Lower lobe of right lung (tissue), 2 donors: ENCODE results near the gene TNFRSF4. TPM values are rescaled to one million over a fixed set of nuclear protein-coding genes. Genes with fewer than 3 reads are reported as not detected.

Source experiments
- ATAC-seq, 2 donors: fragments of 200-7000 bp; cut with Tn5 transposase; one replicate each; pipeline ENCODE4 v1.9.1; 2020 to 2022; ENCODE audit warnings: mild to moderate bottlenecking in 2 of 2, moderate library complexity in 2 of 2
- DNase-seq: peaks from one replicate; pipeline ENCODE4 v3.0.0-alpha.2; 2020
- H3K27ac ChIP-seq: fragments of 200-600 bp; one replicate; pipeline ENCODE4 v1.8.0; 2022
- H3K27me3 ChIP-seq: fragments of 200-600 bp; one replicate; pipeline ENCODE4 v1.8.0; 2022; ENCODE audit warnings: low read depth
- H3K36me3 ChIP-seq: fragments of 200-600 bp; one replicate; pipeline ENCODE4 v1.8.0; 2022; ENCODE audit warnings: mild to moderate bottlenecking
- H3K4me1 ChIP-seq: fragments of 200-600 bp; one replicate; pipeline ENCODE4 v1.8.0; 2022
- H3K4me3 ChIP-seq: fragments of 200-600 bp; one replicate; pipeline ENCODE4 v1.8.0; 2022; ENCODE audit warnings: mild to moderate bottlenecking
- H3K9me3 ChIP-seq: fragments of 200-600 bp; one replicate; pipeline ENCODE4 v1.8.0; 2022
- intact Hi-C: fragments of 100-400 bp; cut with DNase I; formaldehyde crosslinking; loops from one replicate; pipeline ENCODE4 v1.11.0; 2022
- total RNA-seq: library from RNA; stranded (reverse); fragmentation: NEBNext Ultra II Directional; extraction: Animal tissue kit (Norgen Biotek cat#: 25700); gene quantifications from one replicate; pipeline ENCODE4 v1.2.1, GENCODE V29; 2021
- TF ChIP-seq, protein P1 (sequence below): fragments of 200-600 bp; IDR thresholded peaks from one replicate; pipeline ENCODE4 v1.8.0; 2022; ENCODE audit warnings: antibody characterized with exemption, mild to moderate bottlenecking
- donor health status: DM: no; HTN: yes; CAD: no; lungs with severe emphysema.

TNFRSF4 gene
- total RNA-seq, 1 donor from 2014 or later, result 3.0 TPM

DNA sequence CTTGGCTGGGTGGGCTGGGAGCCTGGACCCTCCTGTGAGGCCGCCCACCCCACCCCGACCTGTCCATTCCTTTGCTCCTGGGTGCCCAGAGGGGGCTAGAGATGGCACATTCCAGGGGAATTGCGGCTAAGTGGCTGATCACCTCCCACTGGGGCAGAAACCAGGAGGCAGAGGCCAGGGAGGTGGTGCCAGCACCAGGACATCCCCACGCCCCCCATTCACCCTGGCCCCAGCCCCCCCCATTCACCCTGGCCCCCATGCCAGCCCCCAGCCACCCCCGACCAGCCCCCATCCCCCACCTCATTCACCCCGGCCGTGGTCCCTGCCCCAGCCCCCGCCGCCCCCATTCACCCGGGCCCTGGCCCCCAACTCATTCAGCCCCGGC, 26.4 kb upstream of the TNFRSF4 start:
- H3K9me3 ChIP-seq, result no peaks in the 10 kb centered on the region
- TF ChIP-seq, protein P1, sequence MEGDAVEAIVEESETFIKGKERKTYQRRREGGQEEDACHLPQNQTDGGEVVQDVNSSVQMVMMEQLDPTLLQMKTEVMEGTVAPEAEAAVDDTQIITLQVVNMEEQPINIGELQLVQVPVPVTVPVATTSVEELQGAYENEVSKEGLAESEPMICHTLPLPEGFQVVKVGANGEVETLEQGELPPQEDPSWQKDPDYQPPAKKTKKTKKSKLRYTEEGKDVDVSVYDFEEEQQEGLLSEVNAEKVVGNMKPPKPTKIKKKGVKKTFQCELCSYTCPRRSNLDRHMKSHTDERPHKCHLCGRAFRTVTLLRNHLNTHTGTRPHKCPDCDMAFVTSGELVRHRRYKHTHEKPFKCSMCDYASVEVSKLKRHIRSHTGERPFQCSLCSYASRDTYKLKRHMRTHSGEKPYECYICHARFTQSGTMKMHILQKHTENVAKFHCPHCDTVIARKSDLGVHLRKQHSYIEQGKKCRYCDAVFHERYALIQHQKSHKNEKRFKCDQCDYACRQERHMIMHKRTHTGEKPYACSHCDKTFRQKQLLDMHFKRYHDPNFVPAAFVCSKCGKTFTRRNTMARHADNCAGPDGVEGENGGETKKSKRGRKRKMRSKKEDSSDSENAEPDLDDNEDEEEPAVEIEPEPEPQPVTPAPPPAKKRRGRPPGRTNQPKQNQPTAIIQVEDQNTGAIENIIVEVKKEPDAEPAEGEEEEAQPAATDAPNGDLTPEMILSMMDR, result no peak
- DNase-seq, result no peak
- H3K4me3 ChIP-seq, result no peak overlapping the region
- peaks cover 3% of the 10 kb centered on the region for H3K4me1 ChIP-seq
- no peak overlapping the region for H3K27ac ChIP-seq
- H3K36me3 ChIP-seq, result no peaks in the 10 kb centered on the region
- peaks cover 53% of the 10 kb centered on the region for H3K27me3 ChIP-seq
- intact Hi-C loops, result no loop called here
- ATAC-seq, result no peak

DNA sequence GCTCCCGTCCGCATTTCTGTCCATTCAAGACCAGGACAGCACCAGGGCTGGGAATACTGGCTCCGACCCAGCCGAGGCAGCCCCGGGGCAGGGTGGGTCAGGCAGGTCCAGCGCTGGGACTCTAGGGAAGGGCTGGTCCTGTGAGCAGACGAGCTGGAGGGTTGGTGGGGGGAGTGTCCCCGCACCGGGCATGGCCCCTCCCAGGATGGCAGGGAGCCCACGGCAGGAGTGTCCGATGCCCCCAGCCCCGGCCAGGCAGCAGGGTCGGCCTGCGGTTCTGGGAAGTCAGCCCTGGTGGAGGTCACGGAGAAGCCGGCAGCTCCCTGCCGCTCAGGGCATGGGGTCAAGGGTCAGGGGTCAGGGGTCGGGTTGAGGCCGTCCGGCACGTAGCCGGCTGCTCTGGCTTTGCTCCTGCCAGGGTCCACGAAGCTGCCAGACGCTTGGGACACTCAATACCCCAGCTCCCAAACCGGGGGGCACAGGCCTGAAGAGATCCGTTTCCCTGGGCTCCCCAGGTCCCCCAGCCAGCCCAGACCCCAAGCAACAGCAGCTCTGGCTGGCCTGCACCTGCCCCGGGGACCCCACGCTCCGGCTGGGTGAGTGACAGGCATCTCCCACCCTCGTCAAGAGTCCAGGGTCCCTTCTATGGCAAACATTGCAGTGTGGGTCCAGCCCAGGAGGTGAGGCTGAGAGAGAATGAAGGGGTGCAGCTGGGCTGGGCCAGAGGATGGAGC, 25.8 kb upstream of the TNFRSF4 start:
- DNase-seq (no peak), ATAC-seq (no peak)
- Histone ChIP-seq H3K4me3 (no peak overlapping the region), H3K4me1 (peaks cover 3% of the 10 kb centered on the region), H3K36me3 (no peaks in the 10 kb centered on the region), H3K27ac (no peak overlapping the region), H3K27me3 (peaks cover 52% of the 10 kb centered on the region), H3K9me3 (no peaks in the 10 kb centered on the region)
- intact Hi-C loops, result no loop called here
- TF ChIP-seq, protein P1, result no peak

DNA sequence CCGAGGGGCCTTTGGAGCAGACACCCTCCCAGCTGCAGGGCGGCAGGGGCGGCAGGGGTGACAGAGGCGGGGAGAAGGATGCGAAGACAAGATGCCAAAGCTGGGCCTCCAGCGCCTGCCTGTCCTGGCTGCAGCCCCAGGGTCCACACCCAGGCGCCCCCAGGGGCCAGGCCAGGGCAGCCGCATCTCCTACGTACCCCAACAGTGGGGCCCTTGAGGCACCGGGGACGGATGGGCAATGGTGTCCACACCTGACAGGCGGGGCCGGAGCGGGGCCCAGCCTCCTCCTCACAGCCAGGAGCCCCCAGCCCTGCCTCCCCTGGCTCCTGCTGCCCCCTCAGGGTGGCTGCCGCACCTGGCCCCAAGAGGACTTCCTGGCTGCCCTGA, 25.3 kb upstream of the TNFRSF4 start:
- no peak overlapping the region for H3K4me3 ChIP-seq
- peaks cover 48% of the 10 kb centered on the region for H3K27me3 ChIP-seq
- TF ChIP-seq, protein P1, result no peak
- no peaks in the 10 kb centered on the region for H3K9me3 ChIP-seq
- ATAC-seq, result no peak
- DNase-seq, result no peak
- peaks cover 3% of the 10 kb centered on the region for H3K4me1 ChIP-seq
- intact Hi-C loops, result no loop called here
- no peak overlapping the region for H3K27ac ChIP-seq
- no peaks in the 10 kb centered on the region for H3K36me3 ChIP-seq

DNA sequence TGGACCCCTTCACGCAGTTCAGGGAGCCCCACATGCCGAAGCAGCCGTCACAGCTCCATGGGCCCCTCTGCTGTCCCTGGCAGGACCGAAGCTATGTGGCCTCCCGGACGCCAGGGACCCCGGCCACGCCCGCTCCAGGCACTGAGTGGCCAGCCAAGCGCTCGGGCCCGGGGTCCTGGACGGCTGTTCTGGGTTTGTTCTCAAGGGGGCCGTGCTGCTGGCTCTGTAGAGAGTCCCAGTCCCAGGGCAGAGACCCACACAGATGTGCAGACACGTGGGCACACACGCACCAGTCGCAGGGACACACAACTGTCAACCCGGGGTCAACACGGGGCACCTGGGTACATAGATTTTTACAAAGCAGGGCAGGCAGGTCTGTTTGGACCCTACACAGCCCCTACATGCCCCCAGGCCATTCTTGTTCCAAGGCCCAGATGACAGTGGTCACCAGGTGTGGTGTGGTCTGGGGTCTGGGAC, 24.8 kb upstream of the TNFRSF4 start:
- intact Hi-C loops, result no loop called here
- Histone ChIP-seq H3K36me3 (peaks cover 3% of the 10 kb centered on the region), H3K9me3 (no peaks in the 10 kb centered on the region), H3K4me3 (no peak overlapping the region), H3K4me1 (peaks cover 3% of the 10 kb centered on the region), H3K27me3 (peaks cover 44% of the 10 kb centered on the region), H3K27ac (no peak overlapping the region)
- no peak for DNase-seq
- no peak for ATAC-seq
- TF ChIP-seq, protein P1, result no peak

DNA sequence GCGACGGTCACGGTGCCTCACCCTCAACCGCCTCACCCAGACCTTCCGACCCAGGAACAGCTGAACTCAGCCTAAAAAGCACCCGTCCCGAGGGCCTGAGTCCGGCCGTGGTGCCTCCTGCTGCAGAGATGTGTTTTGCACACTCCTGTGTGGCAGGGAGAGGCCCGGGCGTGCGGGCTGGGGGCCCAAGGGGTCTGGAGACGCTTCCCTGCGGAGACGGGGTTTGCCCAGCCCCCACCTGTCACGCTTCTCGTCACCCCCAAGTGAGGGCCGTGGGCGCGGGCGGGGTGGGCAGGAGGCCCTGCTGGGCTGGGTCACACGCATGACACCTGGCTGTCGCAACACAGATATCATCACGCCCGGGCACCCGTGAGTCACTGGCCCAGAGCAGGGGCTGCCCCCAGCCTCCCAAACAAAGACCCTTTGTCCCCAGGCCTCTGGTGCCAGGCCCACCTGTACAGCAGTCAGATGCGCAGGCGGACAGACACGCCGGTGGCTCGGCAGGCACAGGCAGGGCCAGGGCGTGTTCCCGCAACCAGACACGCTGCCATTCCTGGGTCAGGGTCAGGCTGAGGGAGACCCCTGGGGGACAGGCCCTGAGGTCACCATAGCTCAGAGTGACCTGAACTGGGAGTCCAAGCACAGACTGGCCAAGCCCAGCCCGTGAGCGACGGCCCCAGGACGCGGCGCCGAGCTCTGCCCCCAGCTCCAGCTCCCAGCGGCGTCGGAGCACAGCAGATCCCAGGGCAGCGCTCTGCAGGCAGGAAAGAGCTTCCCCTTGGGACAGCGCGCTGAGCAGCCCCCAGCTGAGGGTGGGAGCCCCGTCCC, 24.1 kb upstream of the TNFRSF4 start:
- intact Hi-C loops, result no loop called here
- Histone ChIP-seq H3K36me3 (peaks cover 3% of the 10 kb centered on the region), H3K4me1 (peaks cover 7% of the 10 kb centered on the region), H3K9me3 (no peaks in the 10 kb centered on the region), H3K4me3 (no peak overlapping the region), H3K27me3 (peaks cover 42% of the 10 kb centered on the region), H3K27ac (no peak overlapping the region)
- DNase-seq (no peak), ATAC-seq (no peak)
- TF ChIP-seq, protein P1, result no peak
